HG03045 (cell line): Measurements from ENCODE around the gene SLC22A7.
"Not testable (repeated sequence)": the region's sequence is repeated elsewhere in the genome, so short reads cannot be mapped to it uniquely, and the experiment has no call there.

Experiments used
- ATAC-seq: cut with Tn5 transposase; IDR thresholded peaks from one replicate; pipeline ENCODE4 v1.9.1; 2021; ENCODE audit warnings: mild to moderate bottlenecking, moderate library complexity; ENCODE audit not compliant: unreplicated experiment

Gene SLC22A7

GRCh38 chr6:43299338-43300293 is 1.6 kb downstream of the SLC22A7 start:
- no peak for ATAC-seq

- no peak for ATAC-seq
Observed at GRCh38 chr6:43301081-43301870, 3.2 kb downstream of the SLC22A7 start.

GRCh38 chr6:43302126-43302525 is 4.1 kb downstream of the SLC22A7 start:
- ATAC-seq: no peak

- not testable (repeated sequence) for ATAC-seq
Observed at GRCh38 chr6:43303006-43303405, 4.9 kb downstream of the SLC22A7 start.

GRCh38 chr6:43303751-43304331 is 5.8 kb downstream of the SLC22A7 start:
- ATAC-seq: no peak

- ATAC-seq: no peak
Observed at GRCh38 chr6:43304361-43304760, 6.3 kb downstream of the SLC22A7 start.

GRCh38 chr6:43304882-43305281 is 6.8 kb downstream of the SLC22A7 start:
- no peak for ATAC-seq

- no peak for ATAC-seq
Observed at GRCh38 chr6:43306086-43306485, 8.0 kb downstream of the SLC22A7 start.

GRCh38 chr6:43307451-43308100 is 9.5 kb downstream of the SLC22A7 start:
- no peak for ATAC-seq

- ATAC-seq: no peak
Observed at GRCh38 chr6:43308101-43308989, 10.3 kb downstream of the SLC22A7 start, which contains the start of gene CRIP3. Gene CRIP3 (minus strand): TSS chr6:43308826. CDS start chr6:43308792, 34 bp downstream.

GRCh38 chr6:43308990-43309477 is 11.0 kb downstream of the SLC22A7 start:
- no peak for ATAC-seq

- ATAC-seq: no peak
Observed at GRCh38 chr6:43310134-43310533, 12.1 kb downstream of the SLC22A7 start.

- no peak for ATAC-seq
Observed at GRCh38 chr6:43310624-43311023, 12.6 kb downstream of the SLC22A7 start.

- ATAC-seq: no peak
Observed at GRCh38 chr6:43311666-43312065, 13.6 kb downstream of the SLC22A7 start.

- no peak for ATAC-seq
Observed at GRCh38 chr6:43313813-43314212, 15.8 kb downstream of the SLC22A7 start.

- no peak for ATAC-seq
Observed at GRCh38 chr6:43318011-43318410, 20.0 kb downstream of the SLC22A7 start.

- ATAC-seq: no peak
Observed at GRCh38 chr6:43325876-43326275, 27.8 kb downstream of the SLC22A7 start.

- ATAC-seq: no peak
Observed at GRCh38 chr6:43328528-43328927, 30.5 kb downstream of the SLC22A7 start.

- ATAC-seq: no peak
Observed at GRCh38 chr6:43331470-43331869, 33.4 kb downstream of the SLC22A7 start.

GRCh38 chr6:43331891-43332290 is 33.8 kb downstream of the SLC22A7 start:
- ATAC-seq: no peak
